Thyroid gland (tissue), 4 donors: ENCODE data around the gene SLBP.

ENCODE experiments used
- POLR2A ChIP-seq, 2 donors: fragments of 450-650 bp; IDR thresholded peaks; one replicate each; pipeline ENCODE4 v1.6.1; 2017; ENCODE audit warnings: antibody characterized with exemption in 2 of 2, mild to moderate bottlenecking in 2 of 2, moderate library complexity in 1 of 2
- TF ChIP-seq, protein P1 (sequence below), 6 experiments: fragments of 200-600 bp in 3 of 6; fragments of 450-650 bp in 3 of 6; sonication (generic) in 3 of 6; IDR thresholded peaks; one replicate each; pipeline ENCODE4 v1.5.1; 2016 to 2019; ENCODE audit warnings: antibody characterized with exemption in 6 of 6, mild to moderate bottlenecking in 2 of 6, inconsistent platforms in 1 of 6, moderate library complexity in 1 of 6

DNA sequence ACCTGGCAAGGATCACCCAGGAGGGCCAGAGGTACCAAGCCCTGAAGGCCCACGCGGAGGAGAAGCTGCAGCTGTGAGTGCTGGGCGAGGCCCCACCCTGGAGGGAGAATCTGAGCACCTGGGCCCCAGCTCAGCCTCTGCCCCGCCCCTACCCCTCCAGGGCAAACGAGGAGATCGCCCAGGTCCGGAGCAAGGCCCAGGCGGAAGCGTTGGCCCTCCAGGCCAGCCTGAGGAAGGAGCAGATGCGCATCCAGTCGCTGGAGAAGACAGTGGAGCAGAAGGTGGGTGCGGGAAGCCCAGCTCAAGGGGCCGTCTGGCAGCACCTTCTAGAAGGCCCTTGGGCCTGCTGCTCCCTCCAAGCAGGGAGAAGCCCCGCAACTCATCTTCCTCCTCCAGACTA is 32.4 kb upstream of the SLBP start:
- TF ChIP-seq, protein P1, sequence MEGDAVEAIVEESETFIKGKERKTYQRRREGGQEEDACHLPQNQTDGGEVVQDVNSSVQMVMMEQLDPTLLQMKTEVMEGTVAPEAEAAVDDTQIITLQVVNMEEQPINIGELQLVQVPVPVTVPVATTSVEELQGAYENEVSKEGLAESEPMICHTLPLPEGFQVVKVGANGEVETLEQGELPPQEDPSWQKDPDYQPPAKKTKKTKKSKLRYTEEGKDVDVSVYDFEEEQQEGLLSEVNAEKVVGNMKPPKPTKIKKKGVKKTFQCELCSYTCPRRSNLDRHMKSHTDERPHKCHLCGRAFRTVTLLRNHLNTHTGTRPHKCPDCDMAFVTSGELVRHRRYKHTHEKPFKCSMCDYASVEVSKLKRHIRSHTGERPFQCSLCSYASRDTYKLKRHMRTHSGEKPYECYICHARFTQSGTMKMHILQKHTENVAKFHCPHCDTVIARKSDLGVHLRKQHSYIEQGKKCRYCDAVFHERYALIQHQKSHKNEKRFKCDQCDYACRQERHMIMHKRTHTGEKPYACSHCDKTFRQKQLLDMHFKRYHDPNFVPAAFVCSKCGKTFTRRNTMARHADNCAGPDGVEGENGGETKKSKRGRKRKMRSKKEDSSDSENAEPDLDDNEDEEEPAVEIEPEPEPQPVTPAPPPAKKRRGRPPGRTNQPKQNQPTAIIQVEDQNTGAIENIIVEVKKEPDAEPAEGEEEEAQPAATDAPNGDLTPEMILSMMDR (IDR thresholded peaks at IDR 0.05), result no peak
- TF ChIP-seq POLR2A (IDR thresholded peaks at IDR 0.05), result no peak
